IMR-90 (cell line): ENCODE data around the gene UBA5. TPM values are rescaled to one million over a fixed set of nuclear protein-coding genes. Genes with fewer than 3 reads are reported as not detected.

Source experiments
- ATAC-seq: fragments of 200-7000 bp; cut with Tn5 transposase; 2 replicates; pipeline ENCODE4 v1.9.1; 2020; ENCODE audit warnings: low read depth, mild to moderate bottlenecking, moderate library complexity
- BruUV-seq: library from RNA; stranded (reverse); fragments of 400-500 nt; replicated peaks from 2 replicates; lab custom pipeline; 2021; lab: Mats Ljungman, UMichigan
- CTCF ChIA-PET: fragments of 300-600 bp; formaldehyde crosslinking; extraction: SDS; loops from one replicate; lab custom pipeline; 2021; ENCODE audit warnings: antibody characterized with exemption; lab: Yijun Ruan, JAX
- POLR2A ChIA-PET: fragments of 300-600 bp; sonication (Branson Sonifier 250); formaldehyde crosslinking; loops from one replicate; lab custom pipeline; 2022; ENCODE audit warnings: antibody characterized with exemption; ENCODE audit not compliant: unreplicated experiment; lab: Charles Lee
- DNase-seq: peaks from one replicate; pipeline ENCODE4 v3.0.0; 2013
- H2AFZ ChIP-seq: replicated peaks from 2 replicates; pipeline ENCODE3; 2013; ENCODE audit warnings: low read length, mild to moderate bottlenecking; ENCODE audit not compliant: poor library complexity
- H2AK5ac ChIP-seq: 2 replicates; pipeline ENCODE4 v1.6.1; 2013; ENCODE audit warnings: low read depth, low read length, inconsistent platforms
- H2AK9ac ChIP-seq: replicated peaks from 2 replicates; pipeline ENCODE3; 2013; ENCODE audit warnings: mild to moderate bottlenecking, low read depth, low read length, moderate library complexity; ENCODE audit not compliant: poor library complexity
- H2BK120ac ChIP-seq: 2 replicates; pipeline ENCODE4 v1.6.1; 2013; ENCODE audit warnings: low read depth, low read length, inconsistent platforms
- H2BK15ac ChIP-seq: 3 replicates; pipeline ENCODE4 v1.6.1; 2013; ENCODE audit warnings: low read depth, low read length, inconsistent platforms
- H2BK20ac ChIP-seq: 2 replicates; pipeline ENCODE4 v1.6.1; 2013; ENCODE audit warnings: low read depth, mild to moderate bottlenecking, inconsistent platforms, low read length, moderate library complexity
- H2BK5ac ChIP-seq: 2 replicates; pipeline ENCODE4 v1.6.1; 2013; ENCODE audit warnings: mild to moderate bottlenecking, low read depth, low read length, inconsistent platforms; ENCODE audit not compliant: poor library complexity, severe bottlenecking
- H3K14ac ChIP-seq: replicated peaks from 2 replicates; pipeline ENCODE4 v1.6.1; 2013; ENCODE audit warnings: low read depth, low read length, inconsistent platforms
- H3K18ac ChIP-seq: 2 replicates; pipeline ENCODE4 v1.6.1; 2013; ENCODE audit warnings: low read depth, low read length, control low read depth
- H3K23ac ChIP-seq: 2 replicates; pipeline ENCODE4 v1.6.1; 2013; ENCODE audit warnings: low read depth, low read length, inconsistent platforms
- H3K27ac ChIP-seq: 2 replicates; pipeline ENCODE4 v1.5.1; 2013; ENCODE audit warnings: mild to moderate bottlenecking, control low read depth, low read length; ENCODE audit not compliant: insufficient read depth
- H3K27me3 ChIP-seq: 2 replicates; pipeline ENCODE4 v1.6.1; 2013; ENCODE audit warnings: low read length; ENCODE audit not compliant: control insufficient read depth, insufficient read depth
- H3K36me3 ChIP-seq: 2 replicates; pipeline ENCODE4 v1.6.1; 2013; ENCODE audit warnings: low read length, mixed read lengths; ENCODE audit not compliant: control insufficient read depth, insufficient read depth
- H3K4ac ChIP-seq: 2 replicates; pipeline ENCODE4 v1.6.1; 2013; ENCODE audit warnings: low read depth, low read length, inconsistent platforms
- H3K4me1 ChIP-seq: 2 replicates; pipeline ENCODE4 v1.6.1; 2013; ENCODE audit warnings: low read length, mixed read lengths; ENCODE audit not compliant: control insufficient read depth, insufficient read depth
- H3K4me2 ChIP-seq: 2 replicates; pipeline ENCODE4 v1.6.1; 2013; ENCODE audit warnings: low read depth, mild to moderate bottlenecking, control low read depth, low read length, moderate library complexity
- H3K4me3 ChIP-seq: 2 replicates; pipeline ENCODE4 v1.5.1; 2013; ENCODE audit warnings: low read depth, mild to moderate bottlenecking, control low read depth, low read length, moderate library complexity; ENCODE audit not compliant: insufficient read depth
- H3K56ac ChIP-seq: 2 replicates; pipeline ENCODE4 v1.6.1; 2013; ENCODE audit warnings: low read length, inconsistent platforms; ENCODE audit not compliant: insufficient read depth; ENCODE audit errors: extremely low read depth
- H3K79me1 ChIP-seq, 2 experiments: 2 replicates each; pipeline ENCODE4 v1.6.1; 2013; ENCODE audit warnings: low read length in 2 of 2, inconsistent platforms in 1 of 2, low read depth in 1 of 2
- H3K9ac ChIP-seq: 2 replicates; pipeline ENCODE4 v1.6.1; 2013; ENCODE audit warnings: low read depth, low read length, control low read depth
- H3K9me1 ChIP-seq: 2 replicates; pipeline ENCODE4 v1.6.1; 2013; ENCODE audit warnings: low read length, inconsistent platforms; ENCODE audit not compliant: insufficient read depth
- H3K9me3 ChIP-seq: 2 replicates; pipeline ENCODE4 v1.6.1; 2013; ENCODE audit warnings: low read length; ENCODE audit not compliant: control insufficient read depth, insufficient read depth
- H4K20me1 ChIP-seq: 2 replicates; pipeline ENCODE4 v1.6.1; 2013; ENCODE audit warnings: low read length, inconsistent platforms; ENCODE audit not compliant: insufficient read depth
- H4K5ac ChIP-seq: 2 replicates; pipeline ENCODE4 v1.6.1; 2013; ENCODE audit warnings: mild to moderate bottlenecking, low read depth, low read length, control low read depth
- H4K8ac ChIP-seq, 2 experiments: 2 replicates each; pipeline ENCODE4 v1.6.1; 2013; ENCODE audit warnings: low read depth in 2 of 2, low read length in 2 of 2, control low read depth in 1 of 2, inconsistent platforms in 1 of 2
- H4K91ac ChIP-seq: 2 replicates; pipeline ENCODE4 v1.6.1; 2013; ENCODE audit warnings: low read depth, low read length, inconsistent platforms; ENCODE audit not compliant: insufficient read depth
- CEBPB ChIP-seq: IDR thresholded peaks from 2 replicates; pipeline ENCODE4 v1.6.1; 2012; ENCODE audit warnings: low read depth, low read length, improper control_type of control experiment
- FOS ChIP-seq: fragments of 150-350 bp; IDR thresholded peaks from 2 replicates; pipeline ENCODE4 v1.6.1; 2016; ENCODE audit warnings: low read depth, low read length
- MXI1 ChIP-seq: IDR thresholded peaks from 2 replicates; pipeline ENCODE4 v1.6.1; 2012; ENCODE audit warnings: low read depth, mild to moderate bottlenecking, low read length, moderate library complexity, borderline replicate concordance
- WGBS, 2 experiments: methylation state at CpG; one replicate each; pipeline versions ENCODE4 v1.1.5 to v1.1.7; 2013; ENCODE audit warnings: missing lambda C conversion rate in 2 of 2; ENCODE audit not compliant: insufficient read length in 1 of 2; ENCODE audit errors: extremely low coverage in 2 of 2; 5-methylcytosine and 5-hydroxymethylcytosine counted together
- dilution Hi-C: fragments of 300-500 bp; cut with HindIII; formaldehyde crosslinking; loops from one replicate; pipeline ENCODE4 v1.14.3; 2018; ENCODE audit warnings: low sequenced_read_pairs; ENCODE audit not compliant: unreplicated experiment
- in situ Hi-C: fragments of 300-500 bp; cut with MboI; formaldehyde crosslinking; loops from 3 replicates; pipeline ENCODE4 v1.14.3; 2019; ENCODE audit warnings: low sequenced_read_pairs, inconsistent platforms, mixed read lengths
- intact Hi-C: fragments of 100-400 bp; cut with micrococcal nuclease; formaldehyde crosslinking; loops from 2 replicates; pipeline ENCODE4 v1.10.0; 2022
- polyA plus RNA-seq, 3 experiments: library from polyadenylated mRNA; depleted of rRNA; stranded (reverse); fragments of >200 nt; gene quantifications; 2 replicates each; pipeline ENCODE4 v1.2.3, GENCODE V29; 2012; ENCODE audit warnings: low replicate concordance in 1 of 3
- total RNA-seq: library from RNA; depleted of rRNA; stranded (reverse); fragments of >200 nt; gene quantifications from 2 replicates; pipeline ENCODE4 v1.2.3, GENCODE V29; 2012
- TF ChIP-seq, protein P1 (sequence below): fragments of 150-350 bp; IDR thresholded peaks from 2 replicates; pipeline ENCODE4 v1.6.1; 2016; ENCODE audit warnings: low read depth, mild to moderate bottlenecking, low read length, moderate library complexity, borderline replicate concordance
- TF ChIP-seq, protein P2 (sequence below): conservative IDR thresholded peaks from 2 replicates; pipeline ENCODE4 v1.5.1; 2012; ENCODE audit warnings: mild to moderate bottlenecking, low read depth, low read length, improper control_type of control experiment

UBA5 gene
- total and polyA plus RNA-seq, 2 of the 4 experiments (the other 2 are of a cell fraction): 20.3 to 30.4 TPM

DNA sequence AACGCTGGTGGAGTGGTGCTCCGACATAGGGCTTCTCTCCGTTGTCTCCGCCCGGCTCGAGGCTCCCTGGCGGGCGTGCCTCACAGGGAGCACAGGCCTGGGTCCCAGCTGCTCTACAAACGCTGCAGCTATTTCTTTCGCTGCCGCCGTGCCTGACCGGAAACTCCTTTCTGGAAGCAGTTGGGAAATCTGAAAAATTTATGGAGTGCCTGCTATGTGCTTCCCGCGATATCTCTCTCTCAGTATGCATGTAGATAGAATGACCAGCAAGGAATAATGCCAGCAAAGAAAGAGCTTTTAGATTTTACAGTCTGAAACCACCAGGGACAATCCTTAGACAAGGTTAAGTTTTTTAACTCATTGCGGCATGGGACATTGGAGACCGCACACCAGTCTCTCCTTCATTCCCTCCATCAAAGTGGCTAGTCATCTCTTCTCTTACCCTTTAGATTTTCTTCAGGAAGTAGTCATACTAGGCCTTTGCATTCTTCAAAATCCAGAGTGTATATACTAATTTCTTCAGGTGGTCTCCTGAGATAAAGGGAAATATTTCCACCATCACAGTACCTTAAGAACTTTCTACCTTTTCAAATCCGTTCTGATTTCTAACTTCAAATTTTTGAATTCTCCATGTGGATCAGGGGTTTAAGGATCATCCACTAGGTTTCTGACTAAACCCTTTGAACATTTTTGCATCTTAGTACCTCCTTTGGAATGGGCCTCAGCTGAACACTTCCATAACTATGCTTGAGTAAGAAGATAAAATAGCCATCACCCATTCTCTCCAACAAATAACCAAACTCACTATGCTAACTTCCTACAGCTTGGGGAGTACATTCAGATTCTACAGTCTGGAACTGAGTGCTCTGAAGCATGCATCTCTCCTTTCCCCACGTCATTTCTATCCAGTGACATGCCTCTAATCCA lies 63.2 kb downstream of the UBA5 start:
- Histone ChIP-seq H3K36me3 (peaks cover 4% of the 10 kb centered on the region), H4K91ac (peak overlapping the region; percentile 82), H3K27ac (peak overlapping the region; percentile 86), H2BK120ac (peak overlapping the region; percentile 90), H3K56ac (peak overlapping the region; percentile 81), H3K4ac (peak overlapping the region; percentile 92), H4K8ac (peak overlapping the region; percentile 18 to 81), H3K23ac (peak overlapping the region; percentile 91), H2AK5ac (peak overlapping the region; percentile 13; the same call in 1 of the 2 replicates), H3K9me3 (no peaks in the 10 kb centered on the region), H2BK15ac (peak overlapping the region; percentile 69; the same call in 1 of the 3 replicates), H3K4me2 (peak overlapping the region; percentile 55), H4K20me1 (peaks cover 8% of the 10 kb centered on the region; the same call in 1 of the 2 replicates), H3K4me3 (peak overlapping the region; percentile 67), H3K14ac (peak overlapping the region; percentile 51), H2AK9ac (peak overlapping the region; percentile 66), H2BK20ac (peak overlapping the region; percentile 33), H4K5ac (peak overlapping the region; percentile 92), H3K18ac (peak overlapping the region; percentile 77), H2BK5ac (peak overlapping the region; percentile 81), H2AFZ (peak overlapping the region; percentile 97), H3K9me1 (peaks cover 8% of the 10 kb centered on the region), H3K4me1 (peaks cover 7% of the 10 kb centered on the region), H3K27me3 (peaks cover 1% of the 10 kb centered on the region; the same call in 1 of the 2 replicates), H3K9ac (peak overlapping the region; percentile 67), H3K79me1 (peaks cover 3 to 31% of the 10 kb centered on the region in 2 experiments)
- WGBS, 2 experiments: 100% methylated on average over 1 of the region's 19 CpGs; no CpG with 5 or more reads in 1 of the 2 experiments
- ATAC-seq (peak; percentile 35), DNase-seq (peak; percentile 28)
- in situ Hi-C loops: loop anchor here (25.0 kb wide), 1 partner anchor 889 kb away; no protein-coding TSS in a partner anchor
- no TSS peak for BruUV-seq
- dilution Hi-C loops: no loop called here
- TF ChIP-seq, protein P1, sequence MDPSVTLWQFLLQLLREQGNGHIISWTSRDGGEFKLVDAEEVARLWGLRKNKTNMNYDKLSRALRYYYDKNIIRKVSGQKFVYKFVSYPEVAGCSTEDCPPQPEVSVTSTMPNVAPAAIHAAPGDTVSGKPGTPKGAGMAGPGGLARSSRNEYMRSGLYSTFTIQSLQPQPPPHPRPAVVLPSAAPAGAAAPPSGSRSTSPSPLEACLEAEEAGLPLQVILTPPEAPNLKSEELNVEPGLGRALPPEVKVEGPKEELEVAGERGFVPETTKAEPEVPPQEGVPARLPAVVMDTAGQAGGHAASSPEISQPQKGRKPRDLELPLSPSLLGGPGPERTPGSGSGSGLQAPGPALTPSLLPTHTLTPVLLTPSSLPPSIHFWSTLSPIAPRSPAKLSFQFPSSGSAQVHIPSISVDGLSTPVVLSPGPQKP: no peak
- TF ChIP-seq CEBPB: peak; percentile 71
- TF ChIP-seq MXI1: peak; percentile 25; the same call in 1 of the 2 replicates
- TF ChIP-seq FOS: no peak
- TF ChIP-seq, protein P2, sequence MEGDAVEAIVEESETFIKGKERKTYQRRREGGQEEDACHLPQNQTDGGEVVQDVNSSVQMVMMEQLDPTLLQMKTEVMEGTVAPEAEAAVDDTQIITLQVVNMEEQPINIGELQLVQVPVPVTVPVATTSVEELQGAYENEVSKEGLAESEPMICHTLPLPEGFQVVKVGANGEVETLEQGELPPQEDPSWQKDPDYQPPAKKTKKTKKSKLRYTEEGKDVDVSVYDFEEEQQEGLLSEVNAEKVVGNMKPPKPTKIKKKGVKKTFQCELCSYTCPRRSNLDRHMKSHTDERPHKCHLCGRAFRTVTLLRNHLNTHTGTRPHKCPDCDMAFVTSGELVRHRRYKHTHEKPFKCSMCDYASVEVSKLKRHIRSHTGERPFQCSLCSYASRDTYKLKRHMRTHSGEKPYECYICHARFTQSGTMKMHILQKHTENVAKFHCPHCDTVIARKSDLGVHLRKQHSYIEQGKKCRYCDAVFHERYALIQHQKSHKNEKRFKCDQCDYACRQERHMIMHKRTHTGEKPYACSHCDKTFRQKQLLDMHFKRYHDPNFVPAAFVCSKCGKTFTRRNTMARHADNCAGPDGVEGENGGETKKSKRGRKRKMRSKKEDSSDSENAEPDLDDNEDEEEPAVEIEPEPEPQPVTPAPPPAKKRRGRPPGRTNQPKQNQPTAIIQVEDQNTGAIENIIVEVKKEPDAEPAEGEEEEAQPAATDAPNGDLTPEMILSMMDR: no peak
- ChIA-PET POLR2A (no interaction called here), CTCF (no interaction called here)
- intact Hi-C loops: loop anchor here (2.0 kb wide), 1 partner anchor 850 kb away; the partner anchor contains the start of gene CDV3
